HCT116 (cell line): ENCODE results near the gene GCNT1. TPM values are rescaled to one million over a fixed set of nuclear protein-coding genes. Genes with fewer than 3 reads are reported as not detected.
"Not testable (repeated sequence)": the region's sequence is repeated elsewhere in the genome, so short reads cannot be mapped to it uniquely, and the experiment has no call there.

Experiments used
- ATAC-seq: fragments of 200-7000 bp; cut with Tn5 transposase; 2 replicates; pipeline ENCODE4 v1.9.1; 2020; ENCODE audit warnings: mild to moderate bottlenecking, moderate library complexity
- BruUV-seq: library from RNA; stranded (reverse); fragments of 400-500 nt; replicated peaks from 2 replicates; lab custom pipeline; 2021; lab: Mats Ljungman, UMichigan
- CTCF ChIA-PET: fragments of 300-600 bp; sonication (Branson Sonifier 250); formaldehyde crosslinking; loops from one replicate; lab custom pipeline; 2021; ENCODE audit warnings: antibody characterized with exemption; lab: Charles Lee
- POLR2A ChIA-PET: fragments of 300-600, 350-600 bp; sonication (Branson Sonifier 250); formaldehyde crosslinking; loops from one replicate; lab custom pipeline; 2021; ENCODE audit warnings: antibody characterized with exemption; lab: Charles Lee
- RAD21 ChIA-PET, 2 experiments: fragments of 300-600 bp; sonication (Branson Sonifier 250); formaldehyde crosslinking; loops; one replicate each; lab custom pipeline; 2023; ENCODE audit warnings: low total read pairs in 2 of 2; ENCODE audit not compliant: uncharacterized antibody in 2 of 2, unreplicated experiment in 2 of 2, low non-redundant PET in 1 of 2; lab: Charles Lee
- DNase-seq: peaks from one replicate; pipeline ENCODE4 v3.0.0-alpha.2; 2010; ENCODE audit warnings: low read depth, low spot score
- H2AFZ ChIP-seq: fragments of 200-600 bp; shearing (Covaris generic), sonication (generic); 2 replicates; pipeline ENCODE4 v1.6.1; 2017; ENCODE audit warnings: low read depth, mixed run types, mixed read lengths, antibody characterized with exemption, low read length; ENCODE audit not compliant: poor library complexity, severe bottlenecking
- H3K27ac ChIP-seq: 2 replicates; pipeline ENCODE4 v1.5.1; 2012; ENCODE audit warnings: low read depth, low read length
- H3K27me3 ChIP-seq: fragments of 200-600 bp; sonication (generic); 2 replicates; pipeline ENCODE4 v1.6.1; 2016; ENCODE audit warnings: mixed run types, low read length, mixed read lengths; ENCODE audit not compliant: insufficient read depth
- H3K36me3 ChIP-seq, 2 experiments: fragments of 200-500 bp in 1 of 2; fragments of 200-600 bp in 1 of 2; sonication (Bioruptor generic) in 1 of 2; sonication (generic) in 1 of 2; 2 replicates each; pipeline versions ENCODE4 v1.5.1 to v1.6.1; 2014 to 2016; ENCODE audit warnings: low read length in 2 of 2, inconsistent platforms in 1 of 2, mixed read lengths in 1 of 2, mixed run types in 1 of 2; ENCODE audit not compliant: insufficient read depth in 2 of 2, control insufficient read depth in 1 of 2
- H3K4me1 ChIP-seq, 2 experiments: fragments of 200-600 bp in 1 of 2; sonication (generic) in 1 of 2; 2 replicates each; pipeline versions ENCODE4 v1.5.1 to v1.6.1; 2012 to 2017; ENCODE audit warnings: low read length in 2 of 2, inconsistent platforms in 1 of 2, mild to moderate bottlenecking in 1 of 2, mixed read lengths in 1 of 2, mixed run types in 1 of 2, moderate library complexity in 1 of 2; ENCODE audit not compliant: insufficient read depth in 2 of 2, control insufficient read depth in 1 of 2
- H3K4me2 ChIP-seq: fragments of 200-600 bp; sonication (generic); 2 replicates; pipeline ENCODE4 v1.6.1; 2017; ENCODE audit warnings: mixed run types, low read length, mixed read lengths
- H3K4me3 ChIP-seq, 2 experiments: fragments of 200-600 bp in 1 of 2; sonication (generic) in 1 of 2; replicated peaks in 1 of 2; 2 replicates each; pipeline ENCODE4 v1.5.1; 2011 to 2016; ENCODE audit warnings: low read length in 2 of 2, control low read depth in 1 of 2, low read depth in 1 of 2, mild to moderate bottlenecking in 1 of 2, mixed read lengths in 1 of 2, mixed run types in 1 of 2
- H3K79me2 ChIP-seq: fragments of 200-600 bp; sonication (generic); 2 replicates; pipeline ENCODE4 v1.6.1; 2017; ENCODE audit warnings: mild to moderate bottlenecking, mixed run types, low read length, moderate library complexity, mixed read lengths; ENCODE audit not compliant: insufficient read depth
- H3K9ac ChIP-seq: fragments of 200-600 bp; sonication (generic); 2 replicates; pipeline ENCODE4 v1.6.1; 2016; ENCODE audit warnings: low read length, mixed read lengths
- H3K9me2 ChIP-seq: fragments of 200-600 bp; sonication (generic), shearing (Covaris generic); 2 replicates; pipeline ENCODE4 v1.6.1; 2017; ENCODE audit warnings: mixed run types, mild to moderate bottlenecking, moderate library complexity; ENCODE audit not compliant: insufficient read depth
- H3K9me3 ChIP-seq, 2 experiments: fragments of 200-500 bp in 1 of 2; fragments of 200-600 bp in 1 of 2; sonication (Bioruptor generic) in 1 of 2; sonication (generic) in 1 of 2; 2 replicates each; pipeline ENCODE4 v1.6.1; 2014 to 2017; ENCODE audit warnings: low read length in 2 of 2, mixed read lengths in 2 of 2, inconsistent platforms in 1 of 2, low read depth in 1 of 2, mild to moderate bottlenecking in 1 of 2, mixed run types in 1 of 2, moderate library complexity in 1 of 2; ENCODE audit not compliant: control insufficient read depth in 1 of 2, insufficient read depth in 1 of 2
- H4K20me1 ChIP-seq: fragments of 200-600 bp; sonication (generic), shearing (Covaris generic); 2 replicates; pipeline ENCODE4 v1.6.1; 2017; ENCODE audit warnings: mixed run types, mild to moderate bottlenecking, moderate library complexity; ENCODE audit not compliant: insufficient read depth
- ATF3 ChIP-seq: IDR thresholded peaks from 2 replicates; pipeline ENCODE4 v1.6.1; 2012
- CBX3 ChIP-seq: IDR thresholded peaks from 2 replicates; pipeline ENCODE4 v1.6.1; 2012; ENCODE audit warnings: low read depth
- EZH2phosphoT487 ChIP-seq: fragments of 200-600 bp; IDR thresholded peaks from 2 replicates; pipeline ENCODE4 v1.6.1; 2018; ENCODE audit warnings: antibody characterized with exemption, borderline replicate concordance
- JUND ChIP-seq: IDR thresholded peaks from 2 replicates; pipeline ENCODE4 v1.6.1; 2012
- MAX ChIP-seq: IDR thresholded peaks from 2 replicates; pipeline ENCODE4 v1.6.1; 2012
- POLR2A ChIP-seq: IDR thresholded peaks from 2 replicates; pipeline ENCODE4 v1.7.0; 2011; ENCODE audit warnings: borderline replicate concordance; ENCODE audit not compliant: insufficient read depth, insufficient read length; ENCODE audit errors: extremely low read depth
- POLR2AphosphoS5 ChIP-seq: IDR thresholded peaks from 2 replicates; pipeline ENCODE4 v1.6.1; 2011; ENCODE audit warnings: mild to moderate bottlenecking, low read depth, low read length, moderate library complexity
- RAD21 ChIP-seq: IDR thresholded peaks from 2 replicates; pipeline ENCODE4 v1.6.1; 2012; ENCODE audit warnings: low read depth, mild to moderate bottlenecking
- SIN3A ChIP-seq: IDR thresholded peaks from 2 replicates; pipeline ENCODE4 v1.6.1; 2012; ENCODE audit warnings: low read depth
- SP1 ChIP-seq: IDR thresholded peaks from 2 replicates; pipeline ENCODE4 v1.6.1; 2012; ENCODE audit warnings: low read depth
- TCF7L2 ChIP-seq: IDR thresholded peaks from 2 replicates; pipeline ENCODE4 v1.7.0; 2011; ENCODE audit warnings: borderline replicate concordance, inconsistent platforms; ENCODE audit not compliant: insufficient read depth, insufficient read length; ENCODE audit errors: extremely low read depth
- intact Hi-C: fragments of 100-400 bp; cut with micrococcal nuclease; formaldehyde crosslinking; loops from 2 replicates; pipeline ENCODE4 v1.10.0; 2022
- total RNA-seq: library from RNA; stranded (reverse); gene quantifications from one replicate; pipeline ENCODE4 v1.2.1, GENCODE V29; 2021; ENCODE audit not compliant: unreplicated experiment

GCNT1 gene
- total RNA-seq, 1 experiment from 2014 or later = 5.8 TPM

- intact Hi-C loops = no loop called here
- H3K36me3 ChIP-seq = no peaks in the 10 kb centered on the region
- H3K27ac ChIP-seq = no peak overlapping the region
- ChIA-PET POLR2A (no interaction called here), RAD21 (no interaction called here), CTCF (no interaction called here)
- H3K9ac ChIP-seq = no peak overlapping the region
- DNase-seq (no peak), ATAC-seq (no peak)
- peaks cover 0 to 3% of the 10 kb centered on the region in 2 experiments; a peak in 1 of 4 replicates for H3K4me1 ChIP-seq
- no peaks in the 10 kb centered on the region for H3K27me3 ChIP-seq
- no peaks in the 10 kb centered on the region for H3K79me2 ChIP-seq
- BruUV-seq = no TSS peak
- H3K9me2 ChIP-seq = no peaks in the 10 kb centered on the region
- no peaks in the 10 kb centered on the region for H3K9me3 ChIP-seq
- no peak overlapping the region for H3K4me3 ChIP-seq
- H2AFZ ChIP-seq = no peak overlapping the region
- H4K20me1 ChIP-seq = no peaks in the 10 kb centered on the region
- no peak for TF ChIP-seq MAX
- no peak for TF ChIP-seq RAD21
- no peak for TF ChIP-seq TCF7L2
- TF ChIP-seq ATF3 = no peak
- TF ChIP-seq SP1 = no peak
- no peak overlapping the region for H3K4me2 ChIP-seq
These were observed 62.3 kb downstream of the GCNT1 start for GRCh38 chr9:76521244-76521681.

- Histone ChIP-seq H3K36me3 (no peaks in the 10 kb centered on the region), H3K9ac (no peak overlapping the region), H3K27me3 (no peaks in the 10 kb centered on the region), H2AFZ (no peak overlapping the region), H3K9me2 (no peaks in the 10 kb centered on the region), H3K9me3 (no peaks in the 10 kb centered on the region), H3K4me3 (no peak overlapping the region), H4K20me1 (no peaks in the 10 kb centered on the region; the same call in 1 of the 2 replicates), H3K79me2 (no peaks in the 10 kb centered on the region), H3K4me1 (peaks cover 0 to 3% of the 10 kb centered on the region in 2 experiments; a peak in 1 of 4 replicates), H3K27ac (no peak overlapping the region), H3K4me2 (no peak overlapping the region)
- no peak for TF ChIP-seq JUND
- no peak for TF ChIP-seq POLR2A
- TF ChIP-seq MAX = no peak
- TF ChIP-seq POLR2AphosphoS5 = no peak
- TF ChIP-seq SIN3A = no peak
- TF ChIP-seq ATF3 = no peak
- no peak for TF ChIP-seq CBX3
- no peak for TF ChIP-seq EZH2phosphoT487
- intact Hi-C loops = no loop called here
- no peak for DNase-seq
- POLR2A ChIA-PET = no interaction called here
- BruUV-seq = no TSS peak
- ATAC-seq = no peak
- RAD21 ChIA-PET = no interaction called here
- CTCF ChIA-PET = no interaction called here
These were observed 62.9 kb downstream of the GCNT1 start for GRCh38 chr9:76521906-76522305.

- H3K27ac ChIP-seq, H3K4me2 ChIP-seq, H2AFZ ChIP-seq, intact Hi-C loops, CTCF ChIA-PET, H3K4me1 ChIP-seq, H3K9me2 ChIP-seq, ATAC-seq, BruUV-seq, H4K20me1 ChIP-seq, H3K9me3 ChIP-seq, RAD21 ChIA-PET, H3K4me3 ChIP-seq, H3K9ac ChIP-seq, DNase-seq, H3K27me3 ChIP-seq, H3K79me2 ChIP-seq, H3K36me3 ChIP-seq, POLR2A ChIA-PET: not testable (repeated sequence)
These were observed 64.7 kb downstream of the GCNT1 start for GRCh38 chr9:76523617-76524200.
